K562 (cell line): ENCODE data around the gene RNU6-9. TPM values are rescaled to one million over a fixed set of nuclear protein-coding genes. Genes with fewer than 3 reads are reported as not detected.

Source experiments
- ASH1L ChIP-seq: fragments of 450-650 bp; IDR thresholded peaks from 2 replicates; pipeline ENCODE4 v1.6.1; 2018; ENCODE audit warnings: borderline replicate concordance, mild to moderate bottlenecking, low read depth; ENCODE audit not compliant: partially characterized antibody
- CBFA2T3 ChIP-seq: fragments of 450-650 bp; IDR thresholded peaks from 2 replicates; pipeline ENCODE4 v1.6.1; 2017
- HCFC1 ChIP-seq: IDR thresholded peaks from 2 replicates; pipeline ENCODE4 v1.6.1; 2012; ENCODE audit warnings: low read depth, low read length, improper control_type of control experiment
- HLTF ChIP-seq: fragments of 450-650 bp; IDR thresholded peaks from 2 replicates; pipeline ENCODE4 v1.6.1; 2016
- HMG20B ChIP-seq: fragments of 250-450 bp; sonication (Bioruptor Pico); IDR thresholded peaks from 2 replicates; pipeline ENCODE4 v1.5.0; 2021; ENCODE audit warnings: mild to moderate bottlenecking
- NELFE ChIP-seq: IDR thresholded peaks from 2 replicates; pipeline ENCODE4 v1.6.1; 2011; ENCODE audit warnings: mild to moderate bottlenecking; ENCODE audit not compliant: insufficient read depth, insufficient read length
- NR4A1 ChIP-seq, 2 experiments: fragments of 250-450 bp in 1 of 2; fragments of 450-650 bp in 1 of 2; sonication (Bioruptor Pico) in 1 of 2; IDR thresholded peaks; 2 replicates each; pipeline versions ENCODE4 v1.4.0 to v1.6.1; 2016 to 2020; ENCODE audit warnings: mild to moderate bottlenecking in 2 of 2, missing compliant biosample characterization in 1 of 2, missing genetic modification characterization in 1 of 2, moderate library complexity in 1 of 2
- SIN3B ChIP-seq: fragments of 450-650 bp; IDR thresholded peaks from 2 replicates; pipeline ENCODE4 v1.6.1; 2017; ENCODE audit warnings: low read depth, mild to moderate bottlenecking, moderate library complexity
- TSC22D4 ChIP-seq: fragments of 450-650 bp; IDR thresholded peaks from 2 replicates; pipeline ENCODE4 v1.6.1; 2016; ENCODE audit warnings: missing genetic modification characterization, missing biosample characterization, control low read depth
- ZBTB8A ChIP-seq: fragments of 450-650 bp; IDR thresholded peaks from 2 replicates; pipeline ENCODE4 v1.6.1; 2018; ENCODE audit warnings: mild to moderate bottlenecking, moderate library complexity; ENCODE audit not compliant: partially characterized antibody
- ZNF134 ChIP-seq: fragments of 250-450 bp; sonication (Bioruptor Pico); conservative IDR thresholded peaks from 2 replicates; pipeline ENCODE4 v1.4.0; 2020
- ZNF197 ChIP-seq: fragments of 200-800 bp; sonication (Bioruptor generic); IDR thresholded peaks from 2 replicates; pipeline ENCODE4 v1.6.1; 2016; ENCODE audit warnings: low read depth, missing genetic modification characterization, missing compliant biosample characterization
- ZNF280A ChIP-seq: fragments of 450-650 bp; IDR thresholded peaks from 2 replicates; pipeline ENCODE4 v1.6.1; 2018; ENCODE audit warnings: mild to moderate bottlenecking, low read depth; ENCODE audit not compliant: partially characterized antibody
- ZNF282 ChIP-seq: sonication (generic); formaldehyde crosslinking; IDR thresholded peaks from 2 replicates; pipeline ENCODE4 v1.8.1; 2023; ENCODE audit warnings: missing genetic modification reagents
- ZNF507 ChIP-seq: conservative IDR thresholded peaks from 2 replicates; pipeline ENCODE4 v1.6.1; 2017; ENCODE audit warnings: missing genetic modification characterization, missing compliant biosample characterization
- ZNF518B ChIP-seq: fragments of 250-450 bp; sonication (Bioruptor Pico); IDR thresholded peaks from 2 replicates; pipeline ENCODE4 v1.5.0; 2021; ENCODE audit warnings: mild to moderate bottlenecking, moderate library complexity
- ZNF589 ChIP-seq: fragments of 200-800 bp; sonication (Bioruptor generic); IDR thresholded peaks from 2 replicates; pipeline ENCODE4 v1.6.1; 2016; ENCODE audit warnings: low read depth, missing genetic modification characterization, missing compliant biosample characterization
- polyA plus RNA-seq, 8 experiments: library from polyadenylated mRNA; depleted of rRNA in 4 of 8; stranded (reverse) in 5 of 8; unstranded in 3 of 8; fragments of >200 nt; fragmentation: Nextera tagmentation in 2 of 8; fragmentation: Illumina TruSeq in 1 of 8; extraction: Ambion mirVana in 2 of 8; extraction: Trizol in 1 of 8; gene quantifications; 2 replicates each; pipeline versions ENCODE4 v1.2.1 to v1.2.3, GENCODE V29; 2011 to 2014; ENCODE audit warnings: inconsistent platforms in 1 of 8, missing spikeins in 1 of 8
- total RNA-seq, 7 experiments: library from RNA; depleted of rRNA in 6 of 7; stranded (reverse); fragments of >200 nt in 6 of 7; fragmentation: Illumina TruSeq in 2 of 7; extraction: Trizol in 2 of 7; gene quantifications; 2 replicates each; pipeline versions ENCODE4 v1.2.1 to v1.2.3, GENCODE V29; 2011 to 2021; ENCODE audit warnings: low replicate concordance in 1 of 7
- TF ChIP-seq, protein P1 (sequence below): fragments of 450-650 bp; IDR thresholded peaks from 2 replicates; pipeline ENCODE4 v1.7.1; 2018; ENCODE audit warnings: mild to moderate bottlenecking, low read depth; ENCODE audit not compliant: partially characterized antibody
- TF ChIP-seq, protein P2 (sequence below): fragments of 250-450 bp; sonication (Bioruptor Pico); IDR thresholded peaks from 2 replicates; pipeline ENCODE4 v1.4.0; 2020; ENCODE audit warnings: mild to moderate bottlenecking, moderate library complexity, borderline replicate concordance

Gene RNU6-9
- total and polyA plus RNA-seq, 9 of the 15 experiments (the other 6 are each of a cell fraction or from before 2014, with no cell fraction given): not detected

- TF ChIP-seq, protein P1, sequence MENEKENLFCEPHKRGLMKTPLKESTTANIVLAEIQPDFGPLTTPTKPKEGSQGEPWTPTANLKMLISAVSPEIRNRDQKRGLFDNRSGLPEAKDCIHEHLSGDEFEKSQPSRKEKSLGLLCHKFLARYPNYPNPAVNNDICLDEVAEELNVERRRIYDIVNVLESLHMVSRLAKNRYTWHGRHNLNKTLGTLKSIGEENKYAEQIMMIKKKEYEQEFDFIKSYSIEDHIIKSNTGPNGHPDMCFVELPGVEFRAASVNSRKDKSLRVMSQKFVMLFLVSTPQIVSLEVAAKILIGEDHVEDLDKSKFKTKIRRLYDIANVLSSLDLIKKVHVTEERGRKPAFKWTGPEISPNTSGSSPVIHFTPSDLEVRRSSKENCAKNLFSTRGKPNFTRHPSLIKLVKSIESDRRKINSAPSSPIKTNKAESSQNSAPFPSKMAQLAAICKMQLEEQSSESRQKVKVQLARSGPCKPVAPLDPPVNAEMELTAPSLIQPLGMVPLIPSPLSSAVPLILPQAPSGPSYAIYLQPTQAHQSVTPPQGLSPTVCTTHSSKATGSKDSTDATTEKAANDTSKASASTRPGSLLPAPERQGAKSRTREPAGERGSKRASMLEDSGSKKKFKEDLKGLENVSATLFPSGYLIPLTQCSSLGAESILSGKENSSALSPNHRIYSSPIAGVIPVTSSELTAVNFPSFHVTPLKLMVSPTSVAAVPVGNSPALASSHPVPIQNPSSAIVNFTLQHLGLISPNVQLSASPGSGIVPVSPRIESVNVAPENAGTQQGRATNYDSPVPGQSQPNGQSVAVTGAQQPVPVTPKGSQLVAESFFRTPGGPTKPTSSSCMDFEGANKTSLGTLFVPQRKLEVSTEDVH: no peak
- TF ChIP-seq ZNF518B (CRISPR knock-in tag): no peak
- no peak for TF ChIP-seq ZNF282 (CRISPR knock-in tag)
- TF ChIP-seq HMG20B: no peak
- TF ChIP-seq ASH1L: no peak
- no peak for TF ChIP-seq ZNF280A
- TF ChIP-seq, protein P2, sequence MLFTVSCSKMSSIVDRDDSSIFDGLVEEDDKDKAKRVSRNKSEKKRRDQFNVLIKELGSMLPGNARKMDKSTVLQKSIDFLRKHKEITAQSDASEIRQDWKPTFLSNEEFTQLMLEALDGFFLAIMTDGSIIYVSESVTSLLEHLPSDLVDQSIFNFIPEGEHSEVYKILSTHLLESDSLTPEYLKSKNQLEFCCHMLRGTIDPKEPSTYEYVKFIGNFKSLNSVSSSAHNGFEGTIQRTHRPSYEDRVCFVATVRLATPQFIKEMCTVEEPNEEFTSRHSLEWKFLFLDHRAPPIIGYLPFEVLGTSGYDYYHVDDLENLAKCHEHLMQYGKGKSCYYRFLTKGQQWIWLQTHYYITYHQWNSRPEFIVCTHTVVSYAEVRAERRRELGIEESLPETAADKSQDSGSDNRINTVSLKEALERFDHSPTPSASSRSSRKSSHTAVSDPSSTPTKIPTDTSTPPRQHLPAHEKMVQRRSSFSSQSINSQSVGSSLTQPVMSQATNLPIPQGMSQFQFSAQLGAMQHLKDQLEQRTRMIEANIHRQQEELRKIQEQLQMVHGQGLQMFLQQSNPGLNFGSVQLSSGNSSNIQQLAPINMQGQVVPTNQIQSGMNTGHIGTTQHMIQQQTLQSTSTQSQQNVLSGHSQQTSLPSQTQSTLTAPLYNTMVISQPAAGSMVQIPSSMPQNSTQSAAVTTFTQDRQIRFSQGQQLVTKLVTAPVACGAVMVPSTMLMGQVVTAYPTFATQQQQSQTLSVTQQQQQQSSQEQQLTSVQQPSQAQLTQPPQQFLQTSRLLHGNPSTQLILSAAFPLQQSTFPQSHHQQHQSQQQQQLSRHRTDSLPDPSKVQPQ (CRISPR knock-in tag): no peak
- no peak for TF ChIP-seq NELFE
- TF ChIP-seq ZNF589: no peak
- no peak for TF ChIP-seq ZBTB8A
- no peak for TF ChIP-seq TSC22D4 (tag)
- TF ChIP-seq SIN3B: peak; percentile 42; the same call in 1 of the 2 replicates
- TF ChIP-seq NR4A1 (CRISPR knock-in tag; IDR thresholded peaks at IDR 0.05): no peak
- no peak for TF ChIP-seq NR4A1 (tag; IDR thresholded peaks at IDR 0.05)
- no peak for TF ChIP-seq ZNF197
- TF ChIP-seq ZNF134 (CRISPR knock-in tag): 0 out of 2 replicates have a peak, but pooled peaks have one; percentile 26
- TF ChIP-seq ZNF507 (tag): no peak
- no peak for TF ChIP-seq HCFC1
- peak; percentile 23; the same call in 1 of the 2 replicates for TF ChIP-seq HLTF
- TF ChIP-seq CBFA2T3: no peak
Measured at GRCh38 chr19:925087-925525, 31.8 kb downstream of the RNU6-9 start (continued).
